ENCODE results near the gene TPST1.
"Not testable (repeated sequence)": the region's sequence is repeated elsewhere in the genome, so short reads cannot be mapped to it uniquely, and the experiment has no call there.

The TPST1 gene

GRCh38 chr7:66189695-66190503 is 15.2 kb upstream of the TPST1 start:
- no peak for DNase-seq

DNA sequence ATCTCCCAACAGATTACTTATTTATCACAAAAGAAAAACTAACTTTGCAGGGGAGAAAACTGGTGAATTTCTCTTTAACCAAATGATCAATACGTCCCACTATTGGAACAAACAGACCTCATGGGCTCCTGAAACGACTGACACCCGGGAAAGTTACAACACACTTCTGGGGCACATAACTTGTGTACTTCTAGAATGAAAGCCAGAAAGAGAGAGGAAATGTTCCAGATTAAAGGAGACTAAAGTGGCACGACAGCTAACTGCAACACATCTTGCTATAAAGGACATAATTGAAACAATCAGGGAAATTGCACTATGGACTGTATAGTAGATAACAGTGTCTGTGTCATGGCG is 14.7 kb upstream of the TPST1 start:
- DNase-seq: no peak

DNA sequence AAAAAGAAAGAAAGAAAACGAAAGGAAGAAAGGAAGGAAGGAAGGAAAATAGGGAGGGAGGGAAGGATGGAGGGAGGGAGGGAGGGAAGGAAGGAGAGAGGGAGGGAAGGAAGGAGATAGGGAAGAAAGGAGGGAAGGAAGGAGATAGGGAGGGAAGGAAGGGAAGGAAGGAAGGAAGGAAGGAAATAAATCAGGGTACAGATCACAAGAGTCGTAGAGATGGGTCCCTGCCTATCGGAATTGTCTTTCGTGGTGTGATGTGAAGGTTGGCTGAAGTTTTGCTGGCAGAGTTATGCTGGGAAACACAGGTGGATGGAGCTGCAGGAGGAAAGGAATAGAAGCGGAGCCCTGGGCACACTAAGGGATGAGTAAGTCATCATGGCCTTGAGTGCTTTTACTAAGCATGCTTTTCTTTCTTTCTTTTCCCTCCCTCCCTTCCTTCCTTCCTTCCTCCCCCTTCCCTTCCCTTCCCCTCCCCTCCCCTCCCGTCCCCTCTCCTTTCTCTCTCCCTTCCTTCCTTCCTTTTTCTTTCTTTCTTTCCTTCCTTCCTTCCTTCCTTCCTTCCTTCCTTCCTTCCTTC is 11.9 kb upstream of the TPST1 start:
- no peak for DNase-seq

DNA sequence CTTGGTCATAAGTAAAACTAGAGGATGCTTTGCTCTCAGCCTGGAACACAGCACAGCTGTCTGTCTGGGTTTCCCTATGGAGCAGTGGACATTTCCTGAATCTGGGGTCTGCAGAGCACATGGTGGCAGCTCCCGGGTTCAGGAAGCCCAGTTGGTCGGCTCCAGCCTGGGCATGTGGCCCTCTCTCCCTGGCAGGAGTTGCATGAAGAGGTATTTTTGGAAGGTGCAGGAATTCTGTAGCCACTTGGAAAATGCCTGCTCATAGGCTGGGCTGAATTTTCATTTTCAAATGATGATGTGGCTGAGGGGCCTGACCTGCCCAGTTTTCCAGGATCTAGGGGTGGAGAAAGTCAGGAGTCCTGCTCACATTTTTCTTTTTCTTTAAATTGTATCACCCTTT is 6.7 kb upstream of the TPST1 start:
- DNase-seq: peak; percentile 44

- no peak for DNase-seq
Observed at GRCh38 chr7:66198956-66199355, 6.2 kb upstream of the TPST1 start.

- DNase-seq: no peak
Observed at GRCh38 chr7:66202441-66202840, 2.7 kb upstream of the TPST1 start.

DNA sequence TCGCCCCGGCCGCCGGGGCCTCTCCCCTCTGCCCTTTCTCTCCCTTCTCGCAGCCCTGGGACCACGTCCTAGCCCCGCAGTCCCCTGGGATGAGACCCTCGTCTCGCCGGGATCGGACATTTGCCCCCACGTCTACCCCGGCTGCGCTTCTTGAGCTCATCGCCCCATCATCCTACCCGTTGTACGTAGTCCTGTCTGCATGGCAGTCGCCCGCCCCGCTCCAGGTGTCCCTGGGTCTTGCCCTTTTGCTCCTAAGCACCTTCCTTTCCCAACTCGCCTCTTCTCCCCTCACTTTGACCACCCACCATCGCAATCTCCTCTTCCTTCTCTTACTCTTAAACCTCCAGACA is 582 bp downstream of the TPST1 start:
- no peak for DNase-seq

DNA sequence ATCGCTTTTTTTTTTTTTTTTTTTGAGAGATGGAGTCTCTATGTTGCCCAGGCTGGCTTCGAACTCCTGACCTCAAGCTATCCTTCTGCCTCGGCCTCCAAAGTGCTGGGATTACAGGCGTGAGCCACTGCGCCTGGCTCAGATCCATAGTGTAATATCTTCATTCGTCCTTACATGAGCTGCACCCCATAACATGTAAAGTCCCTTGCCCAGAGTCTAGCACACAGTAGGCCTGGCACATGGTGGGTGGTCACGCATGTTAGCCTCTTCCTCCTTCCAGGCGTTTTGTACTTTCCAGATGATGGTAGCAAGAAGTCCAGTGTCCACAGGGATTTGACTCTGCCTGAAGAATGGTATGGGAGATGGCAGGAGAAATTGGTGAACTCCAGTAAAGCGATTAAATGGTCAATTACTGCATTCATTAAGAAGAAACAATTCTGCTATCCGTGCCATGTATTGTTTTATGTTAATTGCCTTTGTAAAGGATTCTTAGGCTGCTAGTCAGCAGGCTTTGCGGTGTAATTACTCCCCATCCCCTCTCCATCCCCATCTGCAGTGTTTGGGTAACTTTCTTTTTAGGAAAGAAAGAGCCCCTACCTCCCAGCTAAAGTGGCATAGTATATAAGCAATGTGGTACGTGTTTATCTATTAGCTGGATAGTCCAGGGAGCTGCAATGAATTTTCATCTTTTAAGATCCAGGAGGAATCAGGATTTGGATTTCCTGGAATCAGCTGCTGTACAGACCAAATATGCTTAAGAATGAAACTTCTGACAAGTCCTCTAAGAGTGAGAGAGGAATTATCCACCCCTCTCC is 1.2 kb downstream of the TPST1 start:
- DNase-seq: peak; percentile 24

GRCh38 chr7:66206934-66207240 is 1.8 kb downstream of the TPST1 start:
- no peak for DNase-seq

GRCh38 chr7:66207540-66207939 is 2.4 kb downstream of the TPST1 start:
- DNase-seq: no peak

GRCh38 chr7:66211429-66211828 is 6.3 kb downstream of the TPST1 start:
- no peak for DNase-seq

DNA sequence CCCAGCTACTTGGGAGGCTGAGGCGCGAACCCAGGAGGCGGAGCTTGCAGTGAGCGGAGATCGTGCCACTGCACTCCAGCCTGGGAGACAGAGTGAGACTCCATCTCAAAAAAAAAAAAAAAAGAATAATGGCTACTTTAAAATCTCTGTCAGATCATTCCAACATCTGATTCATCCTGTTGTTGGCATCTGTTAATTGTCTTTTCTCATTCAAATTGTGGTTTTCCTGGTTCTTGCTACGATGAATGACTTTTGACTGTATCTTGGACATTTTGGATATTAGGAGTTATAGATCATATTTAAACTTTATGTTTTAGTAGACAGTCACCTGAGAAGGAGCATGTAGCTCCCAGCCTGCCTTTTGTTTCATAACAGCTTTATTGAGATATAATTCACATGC is 8.5 kb downstream of the TPST1 start:
- DNase-seq: no peak

GRCh38 chr7:66216687-66217086 is 11.6 kb downstream of the TPST1 start:
- DNase-seq: no peak

DNA sequence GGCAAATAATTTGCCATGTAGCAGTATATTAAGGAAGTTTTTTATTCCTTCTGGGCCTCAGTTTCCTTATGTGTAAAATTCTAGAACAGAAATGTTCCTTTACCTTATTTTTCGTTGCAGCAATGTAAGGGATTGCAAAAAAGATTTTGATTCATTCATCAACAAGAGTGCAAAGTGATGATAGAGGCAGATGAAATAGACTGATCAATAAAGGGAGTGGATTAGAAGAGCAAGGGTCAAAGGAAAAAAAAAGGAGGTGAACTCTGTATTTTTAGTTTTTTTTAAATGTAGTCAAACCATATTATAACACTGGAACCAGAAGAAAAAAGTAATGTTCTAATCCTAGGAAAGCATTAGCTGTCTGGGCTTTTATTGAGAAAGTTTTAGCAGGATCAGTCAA is 14.7 kb downstream of the TPST1 start:
- DNase-seq: no peak

GRCh38 chr7:66221442-66221841 is 16.3 kb downstream of the TPST1 start:
- no peak for DNase-seq

GRCh38 chr7:66227808-66228207 is 22.7 kb downstream of the TPST1 start:
- DNase-seq: no peak

DNA sequence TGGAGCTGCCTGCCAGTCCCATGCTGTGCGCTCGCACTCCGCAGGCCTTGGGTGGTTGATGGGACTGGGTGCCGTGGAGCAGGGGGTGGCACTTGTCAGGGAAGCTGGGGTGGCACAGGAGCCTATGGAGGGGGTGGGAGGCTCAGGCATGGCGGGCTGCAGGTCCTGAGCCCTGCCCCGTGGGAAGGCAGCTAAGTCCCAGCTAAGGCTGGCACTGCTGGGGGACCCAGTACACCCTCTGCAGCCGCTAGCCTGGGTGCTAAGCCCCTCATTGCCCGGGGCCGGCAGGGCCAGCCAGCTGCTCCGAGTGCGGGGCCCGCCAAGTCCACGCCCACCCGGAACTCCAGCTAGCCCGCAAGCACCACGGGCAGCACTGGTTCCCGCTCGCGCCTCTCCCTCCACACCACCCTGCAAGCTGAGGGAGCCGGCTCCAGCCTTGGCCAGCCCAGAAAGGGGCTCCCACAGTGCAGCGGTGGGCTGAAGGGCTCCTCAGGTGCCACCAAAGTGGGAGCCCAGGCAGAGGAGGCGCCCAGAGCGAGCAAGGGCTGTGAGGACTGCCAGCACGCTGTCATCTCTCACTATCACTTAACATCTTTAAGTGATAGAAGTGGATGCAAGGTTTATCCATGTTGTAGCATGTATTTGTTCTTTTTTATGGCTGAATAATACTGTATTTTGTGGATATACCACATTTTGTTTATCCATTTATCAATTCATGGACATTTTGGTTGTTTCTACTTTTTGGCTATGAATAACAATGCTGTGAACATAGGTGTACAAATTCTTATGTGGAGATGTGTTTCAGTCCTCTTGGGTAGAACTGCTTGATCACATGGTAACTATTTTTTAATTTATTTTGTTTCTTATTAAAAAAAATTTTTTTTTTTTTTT is 26.4 kb downstream of the TPST1 start:
- not testable (repeated sequence) for DNase-seq

DNA sequence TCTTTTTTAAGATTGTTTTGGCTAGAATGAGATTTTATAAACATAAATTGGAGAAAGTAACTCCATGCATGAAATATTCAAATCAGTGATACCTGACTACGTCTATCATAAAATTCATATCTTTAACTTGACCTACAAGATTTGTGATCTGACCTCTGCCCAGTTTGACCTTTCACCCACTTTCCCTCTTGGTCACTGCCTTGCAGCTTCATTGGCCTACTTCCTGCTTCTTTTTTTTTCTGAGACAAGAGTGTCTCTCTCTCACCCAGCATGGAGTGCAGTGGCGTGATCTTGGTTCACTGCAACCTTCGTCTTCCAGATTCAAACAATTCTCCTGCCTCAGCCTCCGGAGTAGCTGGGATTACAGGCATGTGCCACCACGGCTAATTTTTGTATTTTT is 28.5 kb downstream of the TPST1 start:
- DNase-seq: no peak

- DNase-seq: no peak
Observed at GRCh38 chr7:66236713-66237303, 31.7 kb downstream of the TPST1 start.

GRCh38 chr7:66237906-66238772 is 33.0 kb downstream of the TPST1 start:
- no peak for DNase-seq

GRCh38 chr7:66238773-66239466 is 33.8 kb downstream of the TPST1 start:
- no peak for DNase-seq
